Parathyroid adenoma (tissue), 2 donors: Measurements from ENCODE around the gene KLRC3.

Experiments
- H2AFZ ChIP-seq: fragments of 300-600 bp; sonication (generic); one replicate; pipeline ENCODE4 v1.7.0; 2017; ENCODE audit warnings: antibody characterized with exemption, mild to moderate bottlenecking
- H3K27ac ChIP-seq: fragments of 300-600 bp; sonication (generic); one replicate; pipeline ENCODE4 v1.7.0; 2017
- H3K27me3 ChIP-seq: fragments of 300-600 bp; sonication (generic); one replicate; pipeline ENCODE4 v1.7.0; 2017; ENCODE audit warnings: low read length; ENCODE audit not compliant: control insufficient read depth, insufficient read depth
- H3K36me3 ChIP-seq: fragments of 300-600 bp; sonication (generic); one replicate; pipeline ENCODE4 v1.7.0; 2017; ENCODE audit warnings: low read length; ENCODE audit not compliant: control insufficient read depth, insufficient read depth
- H3K4me1 ChIP-seq: fragments of 300-600 bp; sonication (generic); one replicate; pipeline ENCODE4 v1.7.0; 2017; ENCODE audit warnings: control low read depth
- H3K4me2 ChIP-seq: fragments of 300-600 bp; sonication (generic); one replicate; pipeline ENCODE4 v1.7.0; 2017; ENCODE audit warnings: low read length
- H3K4me3 ChIP-seq: fragments of 300-600 bp; sonication (generic); one replicate; pipeline ENCODE4 v1.7.0; 2017; ENCODE audit warnings: low read depth, low read length
- H3K79me2 ChIP-seq: fragments of 300-600 bp; sonication (generic); one replicate; pipeline ENCODE4 v1.7.0; 2017; ENCODE audit warnings: control low read depth
- H3K9ac ChIP-seq: fragments of 300-600 bp; sonication (generic); one replicate; pipeline ENCODE4 v1.7.0; 2017; ENCODE audit warnings: mild to moderate bottlenecking
- H3K9me3 ChIP-seq: fragments of 300-600 bp; sonication (generic); one replicate; pipeline ENCODE4 v1.7.0; 2017; ENCODE audit warnings: low read length; ENCODE audit not compliant: control insufficient read depth
- TF ChIP-seq, protein P1 (sequence below): fragments of 300-600 bp; sonication (generic); IDR thresholded peaks from one replicate; pipeline ENCODE4 v1.7.0; 2017; ENCODE audit warnings: antibody characterized with exemption, mild to moderate bottlenecking
- donor health status: primary hyperparathyroidism.

Gene KLRC3

DNA sequence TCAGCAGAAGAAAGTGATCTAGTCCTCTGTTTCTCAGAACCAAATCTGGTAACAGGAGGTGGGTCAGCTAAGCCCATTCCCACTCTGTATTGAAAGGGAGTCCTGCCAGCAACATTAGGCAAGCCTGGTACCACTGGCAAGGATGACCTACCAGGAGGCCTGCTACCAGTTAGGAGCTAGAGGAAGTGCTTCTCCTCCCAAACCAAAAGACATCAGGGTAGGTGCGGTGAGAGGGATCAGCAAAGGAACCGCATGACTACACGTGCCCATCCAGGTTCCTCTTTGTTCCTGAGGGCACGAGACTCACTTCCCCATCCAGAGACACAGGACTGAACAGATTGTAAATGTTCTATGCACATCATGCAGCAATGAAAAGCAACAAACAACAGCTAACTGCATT lies 13.7 kb downstream of the KLRC3 start:
- Histone ChIP-seq H3K9ac (no peak overlapping the region), H3K4me2 (no peak overlapping the region), H3K9me3 (no peaks in the 10 kb centered on the region), H3K4me1 (no peaks in the 10 kb centered on the region), H3K4me3 (no peak overlapping the region), H2AFZ (no peak overlapping the region), H3K79me2 (no peaks in the 10 kb centered on the region), H3K27ac (no peak overlapping the region), H3K36me3 (no peaks in the 10 kb centered on the region), H3K27me3 (no peaks in the 10 kb centered on the region)
- TF ChIP-seq, protein P1, sequence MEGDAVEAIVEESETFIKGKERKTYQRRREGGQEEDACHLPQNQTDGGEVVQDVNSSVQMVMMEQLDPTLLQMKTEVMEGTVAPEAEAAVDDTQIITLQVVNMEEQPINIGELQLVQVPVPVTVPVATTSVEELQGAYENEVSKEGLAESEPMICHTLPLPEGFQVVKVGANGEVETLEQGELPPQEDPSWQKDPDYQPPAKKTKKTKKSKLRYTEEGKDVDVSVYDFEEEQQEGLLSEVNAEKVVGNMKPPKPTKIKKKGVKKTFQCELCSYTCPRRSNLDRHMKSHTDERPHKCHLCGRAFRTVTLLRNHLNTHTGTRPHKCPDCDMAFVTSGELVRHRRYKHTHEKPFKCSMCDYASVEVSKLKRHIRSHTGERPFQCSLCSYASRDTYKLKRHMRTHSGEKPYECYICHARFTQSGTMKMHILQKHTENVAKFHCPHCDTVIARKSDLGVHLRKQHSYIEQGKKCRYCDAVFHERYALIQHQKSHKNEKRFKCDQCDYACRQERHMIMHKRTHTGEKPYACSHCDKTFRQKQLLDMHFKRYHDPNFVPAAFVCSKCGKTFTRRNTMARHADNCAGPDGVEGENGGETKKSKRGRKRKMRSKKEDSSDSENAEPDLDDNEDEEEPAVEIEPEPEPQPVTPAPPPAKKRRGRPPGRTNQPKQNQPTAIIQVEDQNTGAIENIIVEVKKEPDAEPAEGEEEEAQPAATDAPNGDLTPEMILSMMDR: no peak

DNA sequence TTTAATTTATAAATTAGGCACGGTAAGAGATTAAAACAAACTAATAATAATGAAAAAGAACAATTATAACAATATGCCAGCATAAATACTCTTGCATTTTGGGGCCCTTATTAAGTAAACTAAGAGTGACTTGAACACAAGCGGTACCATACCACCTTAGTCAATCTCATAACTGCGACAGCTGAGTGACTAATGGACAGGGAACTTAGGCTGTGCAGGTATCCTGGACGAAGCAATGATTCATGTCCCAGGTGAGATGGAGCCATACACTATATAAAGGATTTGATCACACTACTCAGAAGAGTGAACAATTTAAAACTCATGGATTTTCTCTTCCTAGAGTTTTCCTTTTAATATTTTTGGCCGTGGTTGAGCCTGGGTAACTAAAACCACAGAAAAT lies 15.1 kb downstream of the KLRC3 start:
- Histone ChIP-seq H3K36me3 (no peaks in the 10 kb centered on the region), H3K27ac (no peak overlapping the region), H3K4me1 (no peaks in the 10 kb centered on the region), H3K79me2 (no peaks in the 10 kb centered on the region), H3K4me2 (no peak overlapping the region), H2AFZ (no peak overlapping the region), H3K4me3 (no peak overlapping the region), H3K9ac (no peak overlapping the region), H3K27me3 (no peaks in the 10 kb centered on the region), H3K9me3 (no peaks in the 10 kb centered on the region)
- TF ChIP-seq, protein P1: no peak

DNA sequence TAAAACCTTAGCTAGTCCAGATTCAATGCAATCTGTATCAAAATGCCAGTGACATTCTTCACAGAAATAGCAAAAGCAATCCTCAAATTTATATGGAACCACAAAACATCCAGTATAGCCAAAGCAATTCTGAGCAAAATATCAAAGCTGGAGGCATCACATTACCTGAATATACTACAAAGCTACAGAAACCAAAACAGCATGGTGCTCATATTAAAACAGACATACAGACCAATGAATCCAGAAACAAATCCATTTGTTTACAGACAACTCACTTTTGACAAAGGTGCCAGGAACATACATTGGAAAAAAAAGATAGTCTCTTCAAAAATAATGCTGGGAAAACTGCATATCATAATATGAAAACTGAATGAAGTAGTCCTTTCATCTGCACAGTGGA lies 15.6 kb downstream of the KLRC3 start:
- no peaks in the 10 kb centered on the region for H3K9me3 ChIP-seq
- H3K4me2 ChIP-seq: no peak overlapping the region
- no peak overlapping the region for H2AFZ ChIP-seq
- H3K27ac ChIP-seq: no peak overlapping the region
- no peaks in the 10 kb centered on the region for H3K36me3 ChIP-seq
- TF ChIP-seq, protein P1: no peak
- H3K9ac ChIP-seq: no peak overlapping the region
- no peaks in the 10 kb centered on the region for H3K27me3 ChIP-seq
- no peaks in the 10 kb centered on the region for H3K79me2 ChIP-seq
- H3K4me3 ChIP-seq: no peak overlapping the region
- H3K4me1 ChIP-seq: no peaks in the 10 kb centered on the region

DNA sequence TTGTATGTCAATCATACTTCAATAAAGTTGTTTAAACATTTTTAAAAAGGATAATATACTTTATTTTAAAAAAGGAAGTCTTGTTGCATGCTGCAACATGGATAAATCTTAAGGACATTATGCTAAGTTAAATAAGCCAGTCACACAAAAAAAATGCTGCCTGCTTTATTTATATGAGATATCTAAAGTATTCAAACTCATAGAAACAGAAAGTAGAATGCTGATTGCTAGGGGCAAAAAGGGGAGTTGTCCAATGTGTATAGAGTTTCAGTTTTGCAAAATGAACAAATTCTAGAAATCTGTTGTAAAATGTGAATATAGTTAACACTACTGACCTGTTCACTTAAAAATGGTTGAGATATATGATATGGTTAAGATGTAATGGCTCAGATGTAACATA lies 19.6 kb downstream of the KLRC3 start:
- Histone ChIP-seq H3K36me3 (no peaks in the 10 kb centered on the region), H3K4me2 (no peak overlapping the region), H3K4me1 (no peaks in the 10 kb centered on the region), H3K9me3 (no peaks in the 10 kb centered on the region), H3K27me3 (no peaks in the 10 kb centered on the region), H3K27ac (no peak overlapping the region), H3K9ac (no peak overlapping the region), H3K4me3 (no peak overlapping the region), H3K79me2 (no peaks in the 10 kb centered on the region), H2AFZ (no peak overlapping the region)
- TF ChIP-seq, protein P1: no peak

DNA sequence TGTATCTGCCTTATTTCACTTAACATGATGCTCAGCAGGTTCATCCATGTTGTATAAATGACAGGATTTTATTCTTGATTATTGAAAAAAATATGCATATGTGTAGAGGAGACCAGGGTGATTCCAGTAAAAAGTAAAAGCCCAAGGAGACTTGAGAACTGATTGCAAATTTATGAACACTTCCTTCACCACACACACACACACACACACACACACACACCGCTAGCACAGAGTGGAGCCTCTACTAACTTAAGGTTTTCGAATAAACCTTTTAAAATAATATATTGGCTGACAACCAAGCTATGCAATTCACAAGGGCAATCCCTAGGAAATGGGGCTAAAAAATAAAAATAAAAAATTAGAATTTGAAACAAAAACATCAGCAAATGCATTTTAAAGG lies 22.2 kb downstream of the KLRC3 start:
- no peaks in the 10 kb centered on the region for H3K4me1 ChIP-seq
- no peak overlapping the region for H3K9ac ChIP-seq
- H3K36me3 ChIP-seq: no peaks in the 10 kb centered on the region
- no peak overlapping the region for H3K4me2 ChIP-seq
- TF ChIP-seq, protein P1: no peak
- no peaks in the 10 kb centered on the region for H3K79me2 ChIP-seq
- no peaks in the 10 kb centered on the region for H3K9me3 ChIP-seq
- H2AFZ ChIP-seq: no peak overlapping the region
- no peak overlapping the region for H3K27ac ChIP-seq
- H3K27me3 ChIP-seq: no peaks in the 10 kb centered on the region
- H3K4me3 ChIP-seq: no peak overlapping the region
